Ascending aorta (tissue), 2 donors: ENCODE data around the gene ADARB1. TPM values are rescaled to one million over a fixed set of nuclear protein-coding genes. Genes with fewer than 3 reads are reported as not detected.

ENCODE experiments used
- DNase-seq, 2 donors: peaks; one replicate each; pipeline ENCODE4 v3.0.0-alpha.2; 2019; ENCODE audit warnings: low spot score in 2 of 2
- H3K27ac ChIP-seq, 2 donors: fragments of 200-600 bp; sonication (generic); one replicate each; pipeline ENCODE4 v1.5.1; 2016 to 2017; ENCODE audit warnings: mild to moderate bottlenecking in 1 of 2
- H3K27me3 ChIP-seq: fragments of 200-600 bp; sonication (generic); one replicate; pipeline ENCODE4 v1.5.1; 2017
- H3K36me3 ChIP-seq, 2 donors: fragments of 200-600 bp; sonication (generic); one replicate each; pipeline ENCODE4 v1.5.1; 2016
- H3K4me1 ChIP-seq, 2 donors: fragments of 200-600 bp; sonication (generic); one replicate each; pipeline ENCODE4 v1.5.1; 2016 to 2017; ENCODE audit warnings: mild to moderate bottlenecking in 1 of 2
- H3K4me3 ChIP-seq, 2 donors: fragments of 200-600 bp; sonication (generic); one replicate each; pipeline ENCODE4 v1.5.1; 2016 to 2017; ENCODE audit warnings: mild to moderate bottlenecking in 1 of 2
- H3K9me3 ChIP-seq, 2 donors: fragments of 200-600 bp; sonication (generic); one replicate each; pipeline ENCODE4 v1.5.1; 2016
- intact Hi-C: fragments of 100-400 bp; cut with DNase I; formaldehyde crosslinking; loops from one replicate; pipeline ENCODE4 v1.15.1; 2023
- total RNA-seq: library from RNA; depleted of rRNA; stranded (reverse); fragments of >200 nt; gene quantifications from one replicate; pipeline ENCODE4 v1.1.0, GENCODE V29; 2016
- TF ChIP-seq, protein P1 (sequence below), 3 experiments: fragments of 200-600 bp in 2 of 3; fragments of 450-650 bp in 1 of 3; sonication (generic) in 2 of 3; IDR thresholded peaks; one replicate each; pipeline ENCODE4 v1.5.1; 2016 to 2019; ENCODE audit warnings: antibody characterized with exemption in 3 of 3, mild to moderate bottlenecking in 1 of 3, moderate library complexity in 1 of 3

Gene ADARB1
- total RNA-seq, 1 donor from 2014 or later, result 82.9 TPM

DNA sequence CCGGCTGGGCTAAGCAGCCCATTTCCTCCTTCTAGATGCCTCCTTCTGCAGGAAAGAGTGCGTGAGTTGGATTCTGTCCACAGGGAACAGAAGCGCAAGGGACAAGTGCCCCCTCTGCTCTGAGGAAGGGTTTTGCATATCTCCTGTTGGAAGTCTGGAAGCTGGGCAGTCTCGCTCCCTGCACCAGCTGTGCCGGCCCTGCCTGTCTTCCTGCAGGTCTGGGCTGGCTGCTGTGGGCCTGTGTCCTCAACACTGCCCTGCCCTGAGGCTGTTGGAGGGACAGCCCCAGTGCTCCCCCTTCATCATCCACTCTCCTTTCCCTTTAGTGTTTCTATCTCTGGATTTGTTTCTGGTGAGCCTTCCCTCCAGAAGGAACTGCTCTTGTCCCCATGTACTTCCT lies 21.8 kb downstream of the ADARB1 start:
- no peak overlapping the region for H3K4me3 ChIP-seq
- intact Hi-C loops, result no loop called here
- H3K27ac ChIP-seq, result no peak overlapping the region
- DNase-seq, result no peak
- peaks cover 10 to 57% of the 10 kb centered on the region in 2 donors for H3K4me1 ChIP-seq
- no peaks in the 10 kb centered on the region for H3K9me3 ChIP-seq
- H3K36me3 ChIP-seq, result peaks cover 0 to 3% of the 10 kb centered on the region in 2 donors
- TF ChIP-seq, protein P1, sequence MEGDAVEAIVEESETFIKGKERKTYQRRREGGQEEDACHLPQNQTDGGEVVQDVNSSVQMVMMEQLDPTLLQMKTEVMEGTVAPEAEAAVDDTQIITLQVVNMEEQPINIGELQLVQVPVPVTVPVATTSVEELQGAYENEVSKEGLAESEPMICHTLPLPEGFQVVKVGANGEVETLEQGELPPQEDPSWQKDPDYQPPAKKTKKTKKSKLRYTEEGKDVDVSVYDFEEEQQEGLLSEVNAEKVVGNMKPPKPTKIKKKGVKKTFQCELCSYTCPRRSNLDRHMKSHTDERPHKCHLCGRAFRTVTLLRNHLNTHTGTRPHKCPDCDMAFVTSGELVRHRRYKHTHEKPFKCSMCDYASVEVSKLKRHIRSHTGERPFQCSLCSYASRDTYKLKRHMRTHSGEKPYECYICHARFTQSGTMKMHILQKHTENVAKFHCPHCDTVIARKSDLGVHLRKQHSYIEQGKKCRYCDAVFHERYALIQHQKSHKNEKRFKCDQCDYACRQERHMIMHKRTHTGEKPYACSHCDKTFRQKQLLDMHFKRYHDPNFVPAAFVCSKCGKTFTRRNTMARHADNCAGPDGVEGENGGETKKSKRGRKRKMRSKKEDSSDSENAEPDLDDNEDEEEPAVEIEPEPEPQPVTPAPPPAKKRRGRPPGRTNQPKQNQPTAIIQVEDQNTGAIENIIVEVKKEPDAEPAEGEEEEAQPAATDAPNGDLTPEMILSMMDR (IDR thresholded peaks at IDR 0.05), result no peak
- H3K27me3 ChIP-seq, result no peaks in the 10 kb centered on the region

DNA sequence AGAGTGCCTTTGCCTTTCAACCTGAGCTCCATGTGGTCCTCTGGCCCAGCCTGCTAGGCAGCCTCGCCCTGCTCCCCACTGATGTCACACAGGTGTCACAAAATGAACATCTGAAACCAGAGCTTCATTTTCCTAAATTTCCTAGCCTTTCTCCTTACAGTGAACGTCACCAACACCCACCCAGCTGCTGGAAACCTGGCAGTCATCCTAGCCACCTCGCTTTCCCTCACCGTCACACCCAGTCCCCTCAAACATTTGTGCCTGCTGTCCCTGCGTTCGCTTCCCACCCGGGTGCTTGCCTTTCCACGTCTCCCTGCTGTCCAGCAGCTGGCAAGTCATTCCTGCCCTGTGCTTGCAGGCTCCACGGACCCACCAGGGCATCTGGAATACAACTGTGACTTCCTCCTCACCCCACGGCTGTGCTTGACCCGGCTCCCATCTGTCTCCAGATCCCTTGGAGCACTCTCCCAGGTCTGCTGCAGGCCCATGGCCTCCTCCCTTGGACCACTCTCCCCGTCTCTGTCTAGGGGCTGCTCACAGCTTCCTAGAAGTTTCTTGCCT lies 23.5 kb downstream of the ADARB1 start:
- H3K4me1 ChIP-seq, result peaks cover 13 to 59% of the 10 kb centered on the region in 2 donors
- DNase-seq, result no peak
- intact Hi-C loops, result no loop called here
- no peak overlapping the region for H3K4me3 ChIP-seq
- H3K9me3 ChIP-seq, result no peaks in the 10 kb centered on the region
- TF ChIP-seq, protein P1 (IDR thresholded peaks at IDR 0.05), result no peak
- no peak overlapping the region for H3K27ac ChIP-seq
- H3K27me3 ChIP-seq, result no peaks in the 10 kb centered on the region
- H3K36me3 ChIP-seq, result peaks cover 0 to 3% of the 10 kb centered on the region in 2 donors

DNA sequence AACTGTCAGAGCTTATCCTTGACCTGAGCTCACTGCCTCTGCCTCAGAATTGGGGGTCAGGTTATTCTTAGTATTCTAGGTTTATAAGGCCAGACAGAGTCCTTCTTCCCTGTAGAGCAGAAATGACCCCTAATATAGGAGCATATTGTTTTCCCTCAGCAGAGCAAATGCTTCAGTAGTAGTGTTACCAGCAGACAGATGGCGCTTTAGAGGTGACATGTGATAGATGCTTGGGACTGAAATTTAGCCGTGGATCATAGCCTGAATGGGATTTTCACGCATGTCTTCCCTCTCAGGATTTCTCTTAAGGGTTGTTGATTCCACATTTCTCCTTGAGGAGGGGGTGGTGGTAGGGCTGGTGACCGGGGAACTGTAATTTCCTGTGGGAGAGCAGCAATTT lies 24.5 kb downstream of the ADARB1 start:
- peaks cover 0 to 3% of the 10 kb centered on the region in 2 donors for H3K36me3 ChIP-seq
- DNase-seq, result no peak
- peak overlapping the region in 1 of 2 donors; percentile 19 for H3K27ac ChIP-seq
- H3K9me3 ChIP-seq, result no peaks in the 10 kb centered on the region
- H3K4me3 ChIP-seq, result no peak overlapping the region
- H3K27me3 ChIP-seq, result no peaks in the 10 kb centered on the region
- H3K4me1 ChIP-seq, result peaks cover 13 to 59% of the 10 kb centered on the region in 2 donors
- TF ChIP-seq, protein P1 (IDR thresholded peaks at IDR 0.05), result peak in 1 of 3 experiments; percentile 11
- intact Hi-C loops, result no loop called here

DNA sequence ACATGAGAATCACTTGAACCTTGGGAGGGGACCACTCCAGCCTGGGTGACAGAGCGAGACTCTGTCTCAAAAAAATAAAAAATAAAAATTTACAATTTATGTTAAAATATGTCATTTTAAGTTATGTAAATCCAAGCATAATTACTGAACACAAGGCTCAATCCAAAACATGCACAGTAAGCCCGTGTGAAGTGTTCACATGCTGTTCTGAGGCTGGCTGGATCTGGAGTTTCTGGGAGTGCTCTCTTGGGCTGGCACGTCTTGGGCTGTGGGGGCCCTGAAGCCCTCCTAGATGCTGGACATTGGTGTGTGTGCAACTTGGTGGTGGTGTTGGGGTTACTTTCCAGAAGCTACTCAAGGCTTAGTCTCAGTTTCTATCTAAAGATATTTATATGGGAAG lies 25.2 kb downstream of the ADARB1 start:
- H3K36me3 ChIP-seq, result peaks cover 0 to 3% of the 10 kb centered on the region in 2 donors
- peak overlapping the region in 1 of 2 donors; percentile 19 for H3K27ac ChIP-seq
- H3K4me3 ChIP-seq, result no peak overlapping the region
- TF ChIP-seq, protein P1 (IDR thresholded peaks at IDR 0.05), result no peak
- H3K4me1 ChIP-seq, result peaks cover 13 to 63% of the 10 kb centered on the region in 2 donors
- intact Hi-C loops, result no loop called here
- H3K9me3 ChIP-seq, result no peaks in the 10 kb centered on the region
- no peak for DNase-seq
- H3K27me3 ChIP-seq, result no peaks in the 10 kb centered on the region

DNA sequence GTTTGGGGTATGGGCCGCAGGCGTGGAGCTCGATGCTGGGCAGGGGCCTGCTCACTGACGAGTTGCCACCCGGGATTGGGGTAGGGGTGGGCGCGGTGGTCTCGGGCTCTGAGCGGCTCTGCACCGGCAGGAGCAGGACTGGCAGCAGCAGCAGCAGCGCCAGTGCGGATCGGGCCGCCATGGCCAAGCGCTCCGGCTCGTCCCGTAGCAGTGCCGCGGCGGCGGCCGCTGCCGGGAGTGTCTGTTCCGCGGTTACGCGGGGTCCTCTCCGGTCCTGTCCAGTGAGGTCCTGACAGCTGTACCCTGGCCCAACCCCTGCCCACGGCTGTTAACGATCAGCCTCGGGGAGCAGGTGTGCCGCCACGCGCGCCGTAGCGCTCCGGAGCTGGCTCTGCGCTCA lies 26.5 kb downstream of the ADARB1 start:
- Histone ChIP-seq H3K9me3 (no peaks in the 10 kb centered on the region), H3K36me3 (no peaks in the 10 kb centered on the region), H3K27ac (peak overlapping the region in 1 of 2 donors; percentile 31), H3K4me3 (no peak overlapping the region), H3K4me1 (peaks cover 10 to 66% of the 10 kb centered on the region in 2 donors), H3K27me3 (no peaks in the 10 kb centered on the region)
- intact Hi-C loops, result no loop called here
- TF ChIP-seq, protein P1 (IDR thresholded peaks at IDR 0.05), result no peak
- DNase-seq, result no peak
